ENCODE data around the gene NFE2. TPM values are rescaled to one million over a fixed set of nuclear protein-coding genes. Genes with fewer than 3 reads are reported as not detected.

Gene NFE2
- total and polyA plus RNA-seq, 7 experiments from 2014 or later = 0.61 to 23.3 (median 2.0) TPM; not detected in 4

DNA sequence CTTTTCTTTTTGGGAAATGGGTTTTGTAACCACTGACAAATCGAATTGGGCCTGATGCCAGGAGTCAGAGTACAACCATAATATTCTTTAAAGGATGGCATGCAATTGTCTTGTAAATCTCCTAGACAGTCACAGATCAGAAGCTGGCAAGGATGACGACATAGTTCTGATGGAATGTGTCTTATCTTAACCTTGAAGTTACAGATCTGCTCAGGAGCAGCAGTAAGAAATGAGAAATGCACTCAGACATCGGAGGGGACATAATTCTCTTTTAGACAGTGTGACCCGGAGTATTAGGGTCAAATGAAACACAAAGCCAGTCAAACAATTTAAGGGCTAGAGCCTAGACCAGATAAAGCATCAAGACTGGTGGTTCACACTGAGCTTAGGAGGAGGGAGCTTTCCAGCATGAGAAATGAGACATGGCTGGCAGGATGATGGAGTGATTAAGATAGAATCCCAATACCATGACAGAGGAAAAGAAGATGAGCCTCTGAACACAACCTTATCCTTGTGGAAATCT is 38.4 kb downstream of the NFE2 start:
- no peak for ATAC-seq
- intact Hi-C loops (cut with micrococcal nuclease) = no loop called here
- no peaks in the 10 kb centered on the region for H3K9me3 Mint-ChIP-seq

DNA sequence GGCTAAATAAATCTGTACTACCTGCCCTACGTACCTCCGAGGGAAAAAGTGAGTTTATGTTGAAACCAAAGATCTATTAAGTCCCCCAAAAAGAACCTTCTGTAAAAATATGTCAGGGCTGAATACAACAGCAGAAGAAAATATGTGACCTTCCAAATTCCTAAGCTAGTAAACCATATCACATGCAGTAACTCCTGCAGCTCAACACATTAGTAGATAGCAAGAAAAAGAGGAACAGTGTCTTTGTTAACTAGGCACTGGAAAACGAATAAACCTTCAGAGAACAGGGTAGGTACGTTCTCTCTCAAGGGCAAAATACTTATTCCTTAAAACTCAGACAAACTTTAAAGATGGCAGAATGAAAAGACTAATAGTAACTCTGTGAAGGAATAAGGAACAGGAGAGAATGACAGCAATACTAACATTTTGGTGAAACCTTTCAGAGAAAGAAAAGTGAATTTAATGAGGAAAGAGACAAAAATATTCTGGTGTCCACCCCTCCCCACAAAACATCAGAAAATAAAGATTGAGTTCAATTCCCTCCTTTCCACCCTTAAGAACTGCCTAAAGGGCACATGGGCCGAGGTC is 38.9 kb downstream of the NFE2 start:
- intact Hi-C loops (cut with micrococcal nuclease) = no loop called here

More for the DNA sequence above, 38.4 kb downstream of the NFE2 start:
- ChIA-PET POLR2A (interaction anchor here (0.6 to 1.2 kb wide), 2 partner anchors 10 to 18 kb away, joined by 3 to 6 read pairs; partner anchors contain the start of genes CBX5 and HNRNPA1), CTCF (interaction anchor here (1.2 to 1.3 kb wide), 2 partner anchors 11 to 46 kb away, joined by 3 to 7 read pairs; no protein-coding TSS in a partner anchor)
- no peak for DNase-seq
- peaks cover 0 to under 1% (median 0%) of the 10 kb centered on the region in 3 experiments for H3K36me3 ChIP-seq (ENCODE audit: control insufficient read depth in 2 of 3, insufficient read depth in 3 of 3, low read length in 3 of 3)
- H3K9me3 ChIP-seq (ENCODE audit: control insufficient read depth in 2 of 3, low read length in 3 of 3) = no peaks in the 10 kb centered on the region
- H3K4me3 Mint-ChIP-seq = no peak overlapping the region
- no peak overlapping the region for H3K4me3 ChIP-seq (ENCODE audit: low read length)
- H3K36me3 Mint-ChIP-seq = peaks cover 0 to 11% (median 0%) of the 10 kb centered on the region in 5 donors
- H3K27me3 Mint-ChIP-seq = no peaks in the 10 kb centered on the region
- peaks cover 0 to 19% of the 10 kb centered on the region in 2 donors for H3K4me1 ChIP-seq (ENCODE audit: control insufficient read depth in 2 of 2, insufficient read depth in 2 of 2, low read length in 2 of 2)
- no peaks in the 10 kb centered on the region for H3K27me3 ChIP-seq (ENCODE audit: control insufficient read depth in 2 of 2, insufficient read depth in 2 of 2, low read length in 2 of 2)
- peak overlapping the region in 2 of 9 donors; percentile 41 to 50 for H3K27ac Mint-ChIP-seq
- peaks cover 20 to 53% (median 36%) of the 10 kb centered on the region in 7 donors for H3K4me1 Mint-ChIP-seq
- H3K27ac ChIP-seq (ENCODE audit: low read depth, low read length) = no peak overlapping the region

DNA sequence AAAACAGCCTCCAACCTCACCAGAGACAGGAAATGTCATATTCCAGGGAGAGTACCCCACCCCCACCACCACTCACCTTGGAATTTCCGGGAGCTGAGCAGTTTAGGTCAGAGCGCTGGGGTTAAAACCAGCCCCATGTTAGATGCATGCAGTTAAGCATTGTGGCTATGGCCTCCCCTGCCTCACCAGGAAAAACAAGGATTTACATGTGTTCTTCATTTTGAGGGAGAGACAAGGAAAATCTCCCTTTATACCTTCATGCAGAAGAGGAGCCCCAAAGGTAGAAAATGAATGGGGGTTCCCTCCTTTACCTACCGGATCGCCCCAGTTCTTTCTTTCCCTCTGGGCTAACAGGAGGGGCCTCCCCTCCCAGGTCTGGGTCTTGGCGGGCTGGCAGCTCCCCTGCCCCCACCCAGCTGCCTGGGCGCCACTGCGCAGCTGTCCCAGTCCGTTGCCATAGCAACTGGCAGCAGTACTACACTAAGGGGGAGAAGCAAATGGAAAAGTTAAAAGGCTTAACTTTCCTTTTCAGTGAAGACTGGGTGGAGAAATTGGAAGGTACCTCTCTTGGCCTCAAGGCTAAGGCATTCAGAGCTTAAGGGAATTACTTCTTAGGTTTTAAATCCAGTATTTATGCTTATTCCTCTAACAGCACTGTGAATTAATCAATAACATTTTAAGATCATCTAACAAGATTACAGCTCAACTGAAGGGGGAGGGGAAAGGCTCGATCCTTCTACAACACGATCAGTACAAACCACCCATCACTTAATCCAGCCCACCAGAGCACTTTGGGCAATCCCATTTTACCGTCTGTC is 41.4 kb downstream of the NFE2 start:
- Mint-ChIP-seq H3K27ac (peak overlapping the region; percentile 19 to 95 (median 78)), H3K9me3 (no peaks in the 10 kb centered on the region), H3K4me3 (peak overlapping the region in 9 of 10 donors; percentile 46 to 75 (median 71)), H3K27me3 (no peaks in the 10 kb centered on the region), H3K36me3 (peaks cover 0 to 23% (median 10%) of the 10 kb centered on the region in 5 donors), H3K4me1 (peaks cover 16 to 43% (median 31%) of the 10 kb centered on the region in 7 donors)
- intact Hi-C loops (cut with micrococcal nuclease) = loop anchor here (1.0 to 2.0 kb wide), 2 partner anchors 19 to 21 kb away; partner anchors contain the start of genes CBX5 (in 1 of the 2) and HNRNPA1 (in 1 of the 2)
- peak; percentile 87 for ATAC-seq
- DNase-seq = peak; percentile 17 to 70 (median 55)
- Histone ChIP-seq H3K4me3 (ENCODE audit: low read length) (no peak overlapping the region), H3K36me3 (ENCODE audit: control insufficient read depth in 2 of 3, insufficient read depth in 3 of 3, low read length in 3 of 3) (peaks cover 0 to 22% (median 0%) of the 10 kb centered on the region in 3 experiments), H3K4me1 (ENCODE audit: control insufficient read depth in 2 of 2, insufficient read depth in 2 of 2, low read length in 2 of 2) (peaks cover 0 to 19% of the 10 kb centered on the region in 2 donors), H3K27me3 (ENCODE audit: control insufficient read depth in 2 of 2, insufficient read depth in 2 of 2, low read length in 2 of 2) (no peaks in the 10 kb centered on the region), H3K9me3 (ENCODE audit: control insufficient read depth in 2 of 3, low read length in 3 of 3) (no peaks in the 10 kb centered on the region), H3K27ac (ENCODE audit: low read depth, low read length) (peak overlapping the region; percentile 49)
- ChIA-PET POLR2A (interaction anchor here (0.5 to 2.8 kb wide), 8 partner anchors 8 to 1594 kb away, joined by 3 to 21 read pairs (median 3); partner anchors contain the start of genes CBX5, COPZ1 and HNRNPA1), CTCF (interaction anchor here (1.1 to 1.2 kb wide), 3 partner anchors 112 to 156 kb away, joined by 3 to 4 read pairs (median 3); no protein-coding TSS in a partner anchor)

More for the DNA sequence above, 38.9 kb downstream of the NFE2 start:
- Mint-ChIP-seq H3K36me3 (peaks cover 0 to 15% (median 3%) of the 10 kb centered on the region in 5 donors), H3K4me3 (no peak overlapping the region), H3K27ac (peak overlapping the region in 4 of 9 donors; percentile 22 to 61 (median 52)), H3K4me1 (peaks cover 20 to 51% (median 35%) of the 10 kb centered on the region in 7 donors), H3K9me3 (no peaks in the 10 kb centered on the region), H3K27me3 (no peaks in the 10 kb centered on the region)
- Histone ChIP-seq H3K27me3 (ENCODE audit: control insufficient read depth in 2 of 2, insufficient read depth in 2 of 2, low read length in 2 of 2) (no peaks in the 10 kb centered on the region), H3K27ac (ENCODE audit: low read depth, low read length) (no peak overlapping the region), H3K36me3 (ENCODE audit: control insufficient read depth in 2 of 3, insufficient read depth in 3 of 3, low read length in 3 of 3) (peaks cover 0 to 6% (median 0%) of the 10 kb centered on the region in 3 experiments), H3K9me3 (ENCODE audit: control insufficient read depth in 2 of 3, low read length in 3 of 3) (no peaks in the 10 kb centered on the region), H3K4me1 (ENCODE audit: control insufficient read depth in 2 of 2, insufficient read depth in 2 of 2, low read length in 2 of 2) (peaks cover 0 to 19% of the 10 kb centered on the region in 2 donors), H3K4me3 (ENCODE audit: low read length) (no peak overlapping the region)
- ATAC-seq (no peak), DNase-seq (no peak)
- ChIA-PET CTCF (interaction anchor here (1.2 to 1.3 kb wide), 3 partner anchors 10 to 99 kb away, joined by 3 to 7 read pairs (median 3); no protein-coding TSS in a partner anchor), POLR2A (interaction anchor here (1.2 kb wide), 1 partner anchor 18 kb away, joined by 6 read pairs; the partner anchor contains the start of genes CBX5 and HNRNPA1)

DNA sequence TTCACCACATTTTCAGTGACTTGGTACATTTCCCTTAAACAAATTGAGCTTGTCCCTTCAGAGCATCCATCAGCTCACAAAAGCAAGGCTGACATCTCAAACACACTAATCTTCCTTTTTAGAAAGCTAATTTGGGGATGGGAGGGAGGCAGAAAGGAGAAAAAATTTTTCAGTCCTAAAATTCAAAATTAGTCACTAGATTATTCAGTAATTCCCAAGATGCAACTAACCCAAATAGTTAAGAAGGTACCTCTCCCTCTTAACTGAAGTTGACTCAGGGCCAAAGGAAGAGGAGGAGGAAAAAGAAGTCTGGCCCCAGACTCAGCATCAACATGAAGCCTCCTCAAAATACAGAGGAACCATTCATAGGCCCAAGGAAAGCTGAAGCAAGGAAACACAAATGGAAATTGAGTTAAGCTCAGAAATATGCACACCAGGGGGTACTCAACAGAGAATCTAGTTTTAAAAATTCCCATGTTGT is 42.6 kb downstream of the NFE2 start:
- Histone ChIP-seq H3K4me3 (ENCODE audit: low read length) (no peak overlapping the region), H3K27me3 (ENCODE audit: control insufficient read depth in 2 of 2, insufficient read depth in 2 of 2, low read length in 2 of 2) (no peaks in the 10 kb centered on the region), H3K4me1 (ENCODE audit: control insufficient read depth in 2 of 2, insufficient read depth in 2 of 2, low read length in 2 of 2) (peaks cover 0 to 19% of the 10 kb centered on the region in 2 donors), H3K9me3 (ENCODE audit: control insufficient read depth in 2 of 3, low read length in 3 of 3) (no peaks in the 10 kb centered on the region), H3K36me3 (ENCODE audit: control insufficient read depth in 2 of 3, insufficient read depth in 3 of 3, low read length in 3 of 3) (peaks cover 0 to 30% (median 0%) of the 10 kb centered on the region in 3 experiments), H3K27ac (ENCODE audit: low read depth, low read length) (no peak overlapping the region)
- ATAC-seq = no peak
- DNase-seq = no peak
- Mint-ChIP-seq H3K36me3 (peaks cover 0 to 24% (median 10%) of the 10 kb centered on the region in 5 donors), H3K9me3 (no peaks in the 10 kb centered on the region), H3K4me3 (peak overlapping the region in 2 of 10 donors; percentile 0 to 25), H3K27me3 (no peaks in the 10 kb centered on the region), H3K27ac (peak overlapping the region in 2 of 9 donors; percentile 24 to 81), H3K4me1 (peaks cover 14 to 41% (median 31%) of the 10 kb centered on the region in 7 donors)
- ChIA-PET POLR2A (interaction anchor here (0.6 to 2.8 kb wide), 5 partner anchors 10 to 69 kb away, joined by 3 to 21 read pairs (median 4); partner anchors contain the start of genes CBX5, COPZ1 and HNRNPA1), CTCF (interaction anchor here (0.6 to 1.2 kb wide), 2 partner anchors 141 to 264 kb away, joined by 3 read pairs; no protein-coding TSS in a partner anchor)
- intact Hi-C loops (cut with micrococcal nuclease) = loop anchor here in 1 of 2 donors (2.0 kb wide), 1 partner anchor 21 kb away; no protein-coding TSS in a partner anchor

- H3K27ac Mint-ChIP-seq = peak overlapping the region in 2 of 9 donors; percentile 49 to 50
Measured at GRCh38 chr12:54257332-54257731, 43.5 kb downstream of the NFE2 start.

More at GRCh38 chr12:54257332-54257731, 43.5 kb downstream of the NFE2 start:
- Histone ChIP-seq H3K9me3 (ENCODE audit: control insufficient read depth in 2 of 3, low read length in 3 of 3) (no peaks in the 10 kb centered on the region), H3K27ac (ENCODE audit: low read depth, low read length) (no peak overlapping the region), H3K27me3 (ENCODE audit: control insufficient read depth in 2 of 2, insufficient read depth in 2 of 2, low read length in 2 of 2) (no peaks in the 10 kb centered on the region), H3K36me3 (ENCODE audit: control insufficient read depth in 2 of 3, insufficient read depth in 3 of 3, low read length in 3 of 3) (peaks cover 0 to 37% (median under 1%) of the 10 kb centered on the region in 3 experiments), H3K4me3 (ENCODE audit: low read length) (no peak overlapping the region), H3K4me1 (ENCODE audit: control insufficient read depth in 2 of 2, insufficient read depth in 2 of 2, low read length in 2 of 2) (peaks cover 0 to 19% of the 10 kb centered on the region in 2 donors)
- Mint-ChIP-seq H3K4me3 (no peak overlapping the region), H3K9me3 (no peaks in the 10 kb centered on the region), H3K36me3 (peaks cover 0 to 26% (median 12%) of the 10 kb centered on the region in 5 donors), H3K27me3 (no peaks in the 10 kb centered on the region), H3K4me1 (peaks cover 13 to 38% (median 31%) of the 10 kb centered on the region in 7 donors)
- ChIA-PET POLR2A (no interaction called here), CTCF (interaction anchor here (0.6 kb wide), 1 partner anchor 1370 kb away, joined by 3 read pairs; no protein-coding TSS in a partner anchor)
- DNase-seq (no peak), ATAC-seq (no peak)
- intact Hi-C loops (cut with micrococcal nuclease) = no loop called here

Measured in naive thymus-derived CD4-positive, alpha-beta T cell (primary cell).